Measurements from ENCODE around the gene GBX1.
A peak's percentile ranks its signal among the peaks of the same experiment; 100 is the strongest.

Gene GBX1

GRCh38 chr7:151167197-151167961 lies at the start of gene GBX1:
Gene GBX1 (minus strand): TSS chr7:151167694. CDS start chr7:151167548, 146 bp downstream.
- no peak for DNase-seq

- no peak for DNase-seq
Measured at GRCh38 chr7:151215396-151215795, 47.9 kb upstream of the GBX1 start.

- no peak for DNase-seq
Measured at GRCh38 chr7:151213826-151214225, 46.3 kb upstream of the GBX1 start.

- no peak for DNase-seq
Measured at GRCh38 chr7:151212626-151213025, 45.1 kb upstream of the GBX1 start.

- DNase-seq = no peak
Measured at GRCh38 chr7:151211155-151211772, 43.8 kb upstream of the GBX1 start.

GRCh38 chr7:151210087-151210854 lies 42.8 kb upstream of the GBX1 start, which contains the start of gene H2BK1:
Gene H2BK1 (minus strand): TSS chr7:151210488. CDS start chr7:151210318, 170 bp downstream.
- no peak for DNase-seq

- no peak for DNase-seq
Measured at GRCh38 chr7:151209588-151209987, 42.1 kb upstream of the GBX1 start.

- DNase-seq = no peak
Measured at GRCh38 chr7:151208253-151208862, 40.9 kb upstream of the GBX1 start.

GRCh38 chr7:151207804-151208203 lies 40.3 kb upstream of the GBX1 start:
- DNase-seq = no peak

- DNase-seq = no peak
Measured at GRCh38 chr7:151207315-151207714, 39.8 kb upstream of the GBX1 start.

GRCh38 chr7:151206914-151207313 lies 39.4 kb upstream of the GBX1 start:
- DNase-seq = peak; percentile 45

GRCh38 chr7:151205730-151206129 lies 38.2 kb upstream of the GBX1 start:
- no peak for DNase-seq

- no peak for DNase-seq
Measured at GRCh38 chr7:151204383-151205032, 37.0 kb upstream of the GBX1 start.

GRCh38 chr7:151202836-151203235 lies 35.3 kb upstream of the GBX1 start:
- DNase-seq = no peak

- no peak for DNase-seq
Measured at GRCh38 chr7:151201751-151202150, 34.3 kb upstream of the GBX1 start.

GRCh38 chr7:151201344-151201743 lies 33.9 kb upstream of the GBX1 start:
- no peak for DNase-seq

- DNase-seq = no peak
Measured at GRCh38 chr7:151198945-151199848, 31.7 kb upstream of the GBX1 start.

GRCh38 chr7:151197932-151198331 lies 30.4 kb upstream of the GBX1 start:
- no peak for DNase-seq

- no peak for DNase-seq
Measured at GRCh38 chr7:151195616-151196450, 28.3 kb upstream of the GBX1 start.

- no peak for DNase-seq
Measured at GRCh38 chr7:151194188-151194587, 26.7 kb upstream of the GBX1 start.
